Type B pancreatic cell (in vitro differentiated cells): ENCODE data around the gene RAB10. TPM values are rescaled to one million over a fixed set of nuclear protein-coding genes. Genes with fewer than 3 reads are reported as not detected.
"Not testable (repeated sequence)": the region's sequence is repeated elsewhere in the genome, so short reads cannot be mapped to it uniquely, and the experiment has no call there.

ENCODE experiments used
- DNase-seq: peaks from one replicate; pipeline ENCODE4 v3.0.0; 2021; ENCODE audit warnings: mixed read lengths; ENCODE audit not compliant: unreplicated experiment; ENCODE audit errors: extremely low spot score
- H3K27ac Mint-ChIP-seq: 2 replicates; pipeline ENCODE4 v1.8.0; 2021; ENCODE audit warnings: mild to moderate bottlenecking, mixed read lengths
- H3K27me3 Mint-ChIP-seq: 2 replicates; pipeline ENCODE4 v1.8.0; 2021; ENCODE audit warnings: mixed read lengths
- H3K36me3 Mint-ChIP-seq: 2 replicates; pipeline ENCODE4 v1.8.0; 2021; ENCODE audit warnings: mixed read lengths
- H3K4me1 Mint-ChIP-seq: one replicate; pipeline ENCODE4 v1.8.0; 2021; ENCODE audit warnings: mixed read lengths; ENCODE audit not compliant: unreplicated experiment
- H3K4me3 Mint-ChIP-seq: 2 replicates; pipeline ENCODE4 v1.8.0; 2021; ENCODE audit warnings: mild to moderate bottlenecking, mixed read lengths
- H3K9me3 Mint-ChIP-seq: 2 replicates; pipeline ENCODE4 v1.8.0; 2021; ENCODE audit warnings: mixed read lengths
- total RNA-seq: library from RNA; stranded (reverse); gene quantifications from 2 replicates; pipeline ENCODE4 v1.2.1, GENCODE V29; 2021; ENCODE audit warnings: low replicate concordance
- TF ChIP-seq, protein P1 (sequence below): fragments of 200-600 bp; sonication (generic); conservative IDR thresholded peaks from 2 replicates; pipeline ENCODE4 v1.5.0; 2021; ENCODE audit warnings: antibody characterized with exemption, mild to moderate bottlenecking

The RAB10 gene
- total RNA-seq, 1 donor from 2014 or later = 143 TPM

DNA sequence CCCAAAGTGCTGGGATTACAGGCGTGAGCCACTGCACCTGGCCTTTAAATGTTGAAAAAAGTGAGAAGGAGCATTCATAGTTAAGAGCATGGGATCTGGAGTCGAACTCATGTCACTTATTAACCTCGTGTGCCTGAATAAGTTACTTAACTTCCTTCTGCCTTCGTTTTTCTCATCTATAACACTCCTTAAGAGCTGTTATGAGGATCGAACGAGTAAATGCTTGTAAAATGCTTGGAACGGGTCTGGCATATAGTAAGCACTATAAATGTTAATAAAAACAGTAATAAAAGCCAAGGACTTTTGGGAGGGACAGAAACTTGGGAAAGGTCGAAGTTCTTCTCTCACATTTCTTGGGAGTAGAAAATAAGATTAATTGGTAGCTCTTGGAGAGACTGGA, 40.8 kb downstream of the RAB10 start:
- H3K27ac Mint-ChIP-seq = peak overlapping the region; percentile 74
- peak overlapping the region; percentile 24 for H3K4me3 Mint-ChIP-seq
- H3K27me3 Mint-ChIP-seq = no peaks in the 10 kb centered on the region
- no peaks in the 10 kb centered on the region for H3K9me3 Mint-ChIP-seq
- peaks cover 19% of the 10 kb centered on the region for H3K36me3 Mint-ChIP-seq
- TF ChIP-seq, protein P1, sequence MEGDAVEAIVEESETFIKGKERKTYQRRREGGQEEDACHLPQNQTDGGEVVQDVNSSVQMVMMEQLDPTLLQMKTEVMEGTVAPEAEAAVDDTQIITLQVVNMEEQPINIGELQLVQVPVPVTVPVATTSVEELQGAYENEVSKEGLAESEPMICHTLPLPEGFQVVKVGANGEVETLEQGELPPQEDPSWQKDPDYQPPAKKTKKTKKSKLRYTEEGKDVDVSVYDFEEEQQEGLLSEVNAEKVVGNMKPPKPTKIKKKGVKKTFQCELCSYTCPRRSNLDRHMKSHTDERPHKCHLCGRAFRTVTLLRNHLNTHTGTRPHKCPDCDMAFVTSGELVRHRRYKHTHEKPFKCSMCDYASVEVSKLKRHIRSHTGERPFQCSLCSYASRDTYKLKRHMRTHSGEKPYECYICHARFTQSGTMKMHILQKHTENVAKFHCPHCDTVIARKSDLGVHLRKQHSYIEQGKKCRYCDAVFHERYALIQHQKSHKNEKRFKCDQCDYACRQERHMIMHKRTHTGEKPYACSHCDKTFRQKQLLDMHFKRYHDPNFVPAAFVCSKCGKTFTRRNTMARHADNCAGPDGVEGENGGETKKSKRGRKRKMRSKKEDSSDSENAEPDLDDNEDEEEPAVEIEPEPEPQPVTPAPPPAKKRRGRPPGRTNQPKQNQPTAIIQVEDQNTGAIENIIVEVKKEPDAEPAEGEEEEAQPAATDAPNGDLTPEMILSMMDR = no peak
- H3K4me1 Mint-ChIP-seq = peaks cover 27% of the 10 kb centered on the region
- DNase-seq = no peak

DNA sequence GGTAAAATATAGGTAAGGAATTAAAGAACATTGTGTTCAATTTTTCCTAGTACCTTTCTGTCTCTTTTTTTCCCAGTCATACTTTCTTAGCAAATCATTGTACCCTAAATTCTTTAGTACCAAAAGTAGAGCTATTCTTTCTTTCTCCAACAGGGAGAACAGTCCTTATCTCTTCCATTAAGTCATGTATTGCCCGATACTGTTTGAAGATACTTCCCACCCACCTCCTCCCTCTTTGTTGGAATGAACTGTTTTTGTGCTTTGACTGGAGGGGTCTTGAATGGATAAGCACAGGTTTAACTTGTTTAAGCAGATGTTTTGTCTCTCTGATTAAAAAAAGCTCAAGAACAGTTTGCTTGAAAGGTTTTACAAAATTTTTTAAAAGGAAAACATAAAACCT, 41.3 kb downstream of the RAB10 start:
- Mint-ChIP-seq H3K9me3 (no peaks in the 10 kb centered on the region), H3K4me3 (peak overlapping the region; percentile 24), H3K27ac (peak overlapping the region; percentile 74), H3K4me1 (peaks cover 27% of the 10 kb centered on the region), H3K36me3 (peaks cover 18% of the 10 kb centered on the region), H3K27me3 (no peaks in the 10 kb centered on the region)
- DNase-seq = no peak
- TF ChIP-seq, protein P1 = no peak

DNA sequence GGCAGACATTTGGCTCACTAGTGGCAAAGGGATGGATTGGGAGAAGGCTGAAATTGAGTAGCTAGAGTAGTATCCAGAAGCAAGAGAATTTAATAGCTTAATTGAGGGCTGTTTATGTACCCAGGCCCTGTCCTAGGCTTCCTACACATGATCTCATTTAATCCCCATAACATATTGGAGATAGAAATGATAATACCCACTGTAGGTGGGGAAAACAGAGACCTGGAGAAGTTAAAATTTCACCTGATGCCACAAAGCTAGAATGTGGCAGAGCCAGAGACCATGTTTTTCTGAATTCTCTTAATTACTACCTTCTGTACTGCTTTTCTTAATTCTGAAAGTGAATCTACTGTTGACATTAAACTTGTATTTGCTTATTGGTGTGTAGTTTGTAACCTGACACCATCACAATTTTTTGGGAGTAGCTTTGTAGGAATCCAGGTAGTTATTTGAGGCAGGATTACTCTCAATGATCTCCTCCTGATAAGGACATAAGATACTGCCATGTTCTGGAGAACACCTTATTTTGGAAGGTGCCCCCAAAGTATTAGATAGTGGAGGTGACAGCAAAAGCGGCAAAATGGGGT, 42.2 kb downstream of the RAB10 start:
- no peak for DNase-seq
- TF ChIP-seq, protein P1 = no peak
- H3K36me3 Mint-ChIP-seq = peaks cover 28% of the 10 kb centered on the region
- peaks cover 27% of the 10 kb centered on the region for H3K4me1 Mint-ChIP-seq
- no peaks in the 10 kb centered on the region for H3K27me3 Mint-ChIP-seq
- peak overlapping the region; percentile 74 for H3K27ac Mint-ChIP-seq
- peaks cover 3% of the 10 kb centered on the region for H3K9me3 Mint-ChIP-seq
- H3K4me3 Mint-ChIP-seq = peak overlapping the region; percentile 13

DNA sequence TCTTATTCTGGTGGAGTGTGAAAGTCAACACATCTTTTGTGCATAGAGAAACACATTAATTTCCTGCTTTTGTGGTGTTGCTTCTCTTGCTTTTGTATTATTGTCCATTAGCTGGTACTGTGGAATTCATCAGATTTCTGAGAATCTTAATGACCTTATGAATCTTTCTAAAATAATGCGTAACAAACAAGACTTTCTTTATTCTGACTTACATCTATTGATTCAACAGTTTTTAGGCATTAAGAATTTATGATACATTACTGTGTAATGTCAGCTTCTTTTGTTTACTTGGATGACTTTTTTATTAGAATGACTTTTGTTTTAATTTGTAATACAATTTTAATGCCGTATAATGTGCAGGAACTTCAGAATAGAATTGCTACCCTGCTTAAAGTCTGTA, 43.4 kb downstream of the RAB10 start:
- DNase-seq = no peak
- H3K27ac Mint-ChIP-seq = no peak overlapping the region
- no peak overlapping the region for H3K4me3 Mint-ChIP-seq
- no peaks in the 10 kb centered on the region for H3K27me3 Mint-ChIP-seq
- peaks cover 30% of the 10 kb centered on the region for H3K36me3 Mint-ChIP-seq
- peaks cover 5% of the 10 kb centered on the region for H3K9me3 Mint-ChIP-seq
- H3K4me1 Mint-ChIP-seq = peaks cover 27% of the 10 kb centered on the region
- TF ChIP-seq, protein P1 = no peak

DNA sequence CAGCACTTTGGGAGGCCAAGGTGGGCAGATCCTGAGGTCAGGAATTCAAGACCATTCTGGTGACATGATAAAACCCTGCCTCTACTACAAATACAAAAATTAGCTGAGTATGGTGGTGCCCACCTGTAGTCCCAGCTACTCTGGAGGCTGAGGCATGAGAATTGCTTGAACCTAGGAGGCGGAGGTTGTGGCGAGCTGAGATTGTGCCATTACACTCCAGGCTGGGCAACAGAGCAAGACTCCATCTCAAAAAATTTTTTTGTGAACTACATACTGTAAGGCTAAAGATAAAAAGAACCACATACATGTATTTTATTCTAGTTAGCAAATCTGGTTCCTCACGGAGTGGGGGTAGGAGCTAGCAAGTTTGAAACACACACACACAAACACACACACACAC, 45.1 kb downstream of the RAB10 start:
- Mint-ChIP-seq H3K9me3 (peaks cover 7% of the 10 kb centered on the region), H3K4me3 (no peak overlapping the region), H3K36me3 (peaks cover 33% of the 10 kb centered on the region), H3K27ac (no peak overlapping the region), H3K27me3 (no peaks in the 10 kb centered on the region), H3K4me1 (peaks cover 18% of the 10 kb centered on the region)
- TF ChIP-seq, protein P1 = no peak
- no peak for DNase-seq

DNA sequence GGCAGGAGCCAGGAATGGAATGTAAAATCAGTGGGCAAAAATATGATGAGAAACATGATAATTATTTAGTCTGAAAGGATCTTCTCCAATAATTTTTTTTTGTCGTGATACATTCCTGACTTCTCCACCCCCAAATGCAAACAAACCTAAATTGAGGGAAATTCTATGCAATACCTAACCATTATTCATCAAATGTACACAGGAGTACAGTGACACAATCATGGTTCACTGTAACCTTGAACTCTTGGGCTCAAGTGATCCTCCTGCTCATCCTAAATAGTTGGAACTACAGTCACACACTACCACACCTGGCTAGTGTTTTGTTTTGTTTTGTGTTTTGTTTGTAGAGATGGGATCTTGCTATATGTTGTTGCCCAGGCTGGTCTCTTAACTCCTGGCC, 46.5 kb downstream of the RAB10 start:
- peaks cover 11% of the 10 kb centered on the region for H3K9me3 Mint-ChIP-seq
- no peak overlapping the region for H3K27ac Mint-ChIP-seq
- DNase-seq = no peak
- H3K36me3 Mint-ChIP-seq = peaks cover 40% of the 10 kb centered on the region
- H3K27me3 Mint-ChIP-seq = no peaks in the 10 kb centered on the region
- peaks cover 10% of the 10 kb centered on the region for H3K4me1 Mint-ChIP-seq
- H3K4me3 Mint-ChIP-seq = no peak overlapping the region
- TF ChIP-seq, protein P1 = no peak

DNA sequence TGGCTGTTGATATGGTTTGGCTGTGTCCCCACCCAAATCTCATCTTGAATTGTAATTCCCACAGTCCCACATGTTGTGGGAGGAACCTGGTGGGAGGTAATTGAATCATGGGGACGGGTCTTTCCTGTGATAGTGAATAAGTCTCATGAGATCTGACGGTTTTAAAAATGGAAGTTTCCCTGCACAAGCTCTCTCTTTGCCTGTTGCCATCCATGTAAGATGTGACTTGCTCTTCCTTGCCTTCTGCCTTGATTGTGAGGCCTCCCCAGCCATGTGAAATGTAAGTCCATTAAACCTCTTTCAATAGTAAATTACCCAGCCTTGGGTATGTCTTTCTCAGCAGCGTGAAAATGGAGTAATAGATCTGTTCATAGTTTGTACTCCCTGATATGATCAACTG, 47.0 kb downstream of the RAB10 start:
- not testable (repeated sequence) for H3K4me3 Mint-ChIP-seq, H3K27me3 Mint-ChIP-seq
- peaks cover 37% of the 10 kb centered on the region for H3K36me3 Mint-ChIP-seq

More for the DNA sequence above, 47.0 kb downstream of the RAB10 start:
- H3K9me3 Mint-ChIP-seq = peaks cover 11% of the 10 kb centered on the region
- not testable (repeated sequence) for H3K4me1 Mint-ChIP-seq, H3K27ac Mint-ChIP-seq, DNase-seq
